GM12892 (cell line): ENCODE measurements around the gene UGT1A3.

Experiments used
- POLR2A ChIP-seq: IDR thresholded peaks from 2 replicates; pipeline ENCODE4 v1.6.1; 2011; ENCODE audit warnings: low read depth, low read length, control low read depth
- POLR2AphosphoS5 ChIP-seq: IDR thresholded peaks from 2 replicates; pipeline ENCODE4 v1.6.1; 2011; ENCODE audit warnings: low read depth, low read length, control low read depth

- no peak for TF ChIP-seq POLR2AphosphoS5
- no peak for TF ChIP-seq POLR2A
Observed at GRCh38 chr2:233772153-233772552, 43.3 kb downstream of the UGT1A3 start.
